HG03457 (cell line): ENCODE data around the gene PTGR3.

Source experiments
- ATAC-seq: cut with Tn5 transposase; IDR thresholded peaks from one replicate; pipeline ENCODE4 v1.9.1; 2021; ENCODE audit warnings: moderate number of reproducible peaks; ENCODE audit not compliant: unreplicated experiment

PTGR3 gene

GRCh38 chr18:75215663-75216062 lies 6.7 kb upstream of the PTGR3 start:
- ATAC-seq: no peak

GRCh38 chr18:75214766-75215510 lies 6.0 kb upstream of the PTGR3 start:
- ATAC-seq: no peak

DNA sequence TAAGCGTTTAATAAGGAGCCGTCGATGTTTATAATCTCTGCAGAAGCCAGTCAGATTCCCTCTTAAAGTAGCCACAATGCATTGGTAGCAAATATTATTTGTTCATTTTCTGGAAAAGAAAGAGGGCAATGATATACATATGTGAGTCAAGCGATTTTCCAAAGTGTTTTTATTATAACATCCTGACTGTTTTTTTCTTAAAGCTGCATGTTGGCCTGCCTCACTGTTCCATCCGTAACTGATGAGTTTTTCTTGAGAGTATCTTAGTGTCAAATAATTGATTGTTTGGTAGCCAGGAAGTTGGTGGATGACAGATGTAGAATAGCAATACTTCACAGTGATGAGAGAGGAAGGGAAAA lies 5.4 kb upstream of the PTGR3 start:
- no peak for ATAC-seq

- no peak for ATAC-seq
These were observed 4.8 kb upstream of the PTGR3 start for GRCh38 chr18:75213611-75214331.

DNA sequence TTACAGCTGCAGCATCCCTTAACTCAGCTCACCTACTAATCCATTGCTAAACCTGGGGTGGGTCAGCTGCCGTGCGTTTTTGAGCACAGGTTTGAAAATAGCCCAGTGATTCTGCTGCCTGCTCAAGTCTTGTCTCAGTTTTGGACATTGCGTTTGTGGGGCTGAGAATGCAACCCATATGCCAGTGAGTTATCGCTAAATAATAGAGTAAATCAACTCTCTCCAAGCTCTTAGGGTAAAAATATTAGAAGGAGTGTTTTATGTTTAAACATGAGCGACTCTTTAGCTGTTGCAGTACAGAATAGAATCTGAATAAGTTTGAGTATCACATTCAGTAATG lies 3.8 kb upstream of the PTGR3 start:
- ATAC-seq: no peak

GRCh38 chr18:75211953-75212750 lies 3.2 kb upstream of the PTGR3 start:
- ATAC-seq: no peak

- ATAC-seq: no peak
These were observed 2.6 kb upstream of the PTGR3 start for GRCh38 chr18:75211626-75211952.

DNA sequence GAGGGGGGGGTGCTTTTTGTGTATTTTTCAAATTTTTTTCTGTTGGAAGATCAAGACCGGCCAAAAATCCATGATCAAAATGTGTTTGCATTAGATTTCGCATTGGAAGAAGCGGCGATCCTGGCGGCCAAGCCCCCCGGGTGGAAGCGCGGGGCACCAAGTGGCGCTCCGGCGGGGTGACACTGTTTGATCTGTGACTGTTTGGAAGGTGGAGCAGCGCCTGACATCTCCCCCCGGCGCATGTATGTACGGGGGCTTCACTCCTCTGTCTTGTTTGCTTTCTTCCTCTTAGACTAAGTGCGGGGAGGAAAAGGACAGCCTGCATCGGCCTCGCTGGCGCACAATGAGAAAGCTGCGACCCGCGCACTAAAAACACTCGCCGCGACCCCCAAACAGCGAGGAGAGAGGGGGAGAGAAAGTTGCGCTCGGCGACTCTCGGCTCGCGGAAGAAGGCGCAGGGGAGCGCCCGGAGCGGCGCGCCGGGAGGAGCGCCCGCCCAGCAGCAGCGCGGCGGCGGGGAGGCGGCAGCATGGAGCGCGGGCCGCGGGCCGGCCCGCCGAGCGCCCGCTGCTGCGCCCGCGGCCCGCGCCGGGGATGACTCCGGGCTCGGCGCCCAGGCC lies 2.2 kb upstream of the PTGR3 start:
- no peak for ATAC-seq

GRCh38 chr18:75210274-75211001 lies 1.5 kb upstream of the PTGR3 start, which contains the start of gene TSHZ1:
Gene TSHZ1 (plus strand): TSS chr18:75210797. CDS start chr18:75211877, 1,080 bp downstream.
- ATAC-seq: peak; percentile 38

DNA sequence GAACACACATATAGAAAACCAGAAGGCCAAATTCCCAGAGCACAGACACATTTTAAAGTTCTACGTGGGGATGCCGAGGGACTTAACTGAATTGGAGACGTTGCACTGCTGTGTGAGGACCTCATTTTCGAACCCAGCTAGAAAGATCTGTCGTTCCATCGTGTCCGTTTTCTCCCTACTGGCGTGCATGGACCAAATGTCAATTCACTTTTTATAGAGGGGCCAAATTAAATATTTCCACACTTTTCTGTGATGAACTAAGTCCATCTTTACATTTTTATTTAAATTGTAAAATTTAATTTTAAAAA lies 966 bp upstream of the PTGR3 start:
- no peak for ATAC-seq

- peak; percentile 17 for ATAC-seq
These were observed 157 bp downstream of the PTGR3 start for GRCh38 chr18:75208836-75209128.

DNA sequence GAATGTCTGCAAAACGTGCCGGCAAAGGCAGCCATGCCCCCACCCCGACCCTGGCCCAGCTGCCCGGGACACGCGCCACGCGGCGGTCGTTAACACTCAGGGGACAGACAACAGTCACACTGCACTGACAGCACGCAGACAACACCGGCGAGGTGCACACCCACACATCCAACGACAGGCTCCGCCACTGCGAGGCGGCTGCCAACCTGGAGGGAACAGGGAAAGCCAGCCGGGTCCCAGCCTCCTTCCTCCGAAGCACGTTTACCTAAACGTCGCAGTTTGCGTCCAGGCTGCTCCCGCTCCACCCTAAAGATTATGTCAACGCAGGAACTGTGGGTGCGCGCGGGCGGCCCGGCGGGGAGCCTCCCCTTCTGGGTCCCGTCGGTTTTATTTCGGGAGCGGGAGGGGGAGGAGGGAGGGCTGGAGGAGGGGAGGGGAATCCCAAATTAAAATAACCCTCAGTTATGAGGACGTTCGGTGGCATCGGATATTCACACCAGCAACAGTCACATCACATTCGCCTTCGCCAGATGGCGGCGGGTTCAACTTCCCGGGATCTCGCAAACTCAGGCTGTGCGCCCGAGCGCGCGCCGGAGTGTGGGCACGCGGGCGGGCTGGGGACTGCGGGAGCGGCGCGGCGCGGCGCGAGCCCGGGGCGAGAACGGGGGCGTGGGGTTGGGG lies 644 bp downstream of the PTGR3 start:
- peak; percentile 1 for ATAC-seq

DNA sequence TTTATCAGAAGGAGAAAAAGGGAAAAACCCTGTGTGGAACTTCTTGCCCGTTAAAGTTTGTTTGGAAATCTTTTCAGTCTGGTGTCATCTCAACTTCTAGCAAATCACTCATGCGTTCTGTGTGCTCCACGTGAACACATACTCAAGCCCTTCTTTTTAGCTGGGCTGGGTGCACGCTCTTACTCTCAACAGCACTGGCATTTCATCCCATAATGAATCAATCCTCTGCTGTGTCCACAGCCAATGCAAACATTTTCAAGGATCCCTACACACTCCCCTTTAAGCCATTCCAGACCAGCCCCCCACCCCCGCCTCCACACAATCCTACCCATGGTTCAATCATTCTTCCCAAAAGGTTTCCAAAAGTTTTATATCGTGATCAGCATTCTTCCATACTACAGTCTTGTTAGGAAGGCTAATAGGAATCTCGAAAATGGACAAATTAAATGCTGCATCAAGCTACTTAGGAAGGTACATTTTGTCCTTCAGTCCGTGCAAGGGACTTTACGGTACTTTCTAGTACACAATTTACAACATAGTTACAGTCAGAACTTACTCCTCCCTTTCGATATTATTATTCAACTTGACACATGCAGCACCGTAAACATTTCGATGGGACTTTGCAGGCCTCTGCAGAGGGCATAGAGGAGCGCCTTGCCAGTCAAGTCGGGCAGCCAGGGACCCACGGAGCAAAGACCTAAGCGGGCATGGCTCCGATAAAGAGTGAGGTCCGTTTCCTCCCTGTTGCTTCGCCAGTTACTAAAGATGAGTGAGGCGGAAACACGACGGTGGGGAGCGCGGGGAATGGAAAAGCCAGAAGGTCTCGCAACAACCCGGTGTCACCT lies 1.4 kb downstream of the PTGR3 start:
- ATAC-seq: peak; percentile 6

GRCh38 chr18:75206452-75207309 lies 2.3 kb downstream of the PTGR3 start:
- no peak for ATAC-seq

DNA sequence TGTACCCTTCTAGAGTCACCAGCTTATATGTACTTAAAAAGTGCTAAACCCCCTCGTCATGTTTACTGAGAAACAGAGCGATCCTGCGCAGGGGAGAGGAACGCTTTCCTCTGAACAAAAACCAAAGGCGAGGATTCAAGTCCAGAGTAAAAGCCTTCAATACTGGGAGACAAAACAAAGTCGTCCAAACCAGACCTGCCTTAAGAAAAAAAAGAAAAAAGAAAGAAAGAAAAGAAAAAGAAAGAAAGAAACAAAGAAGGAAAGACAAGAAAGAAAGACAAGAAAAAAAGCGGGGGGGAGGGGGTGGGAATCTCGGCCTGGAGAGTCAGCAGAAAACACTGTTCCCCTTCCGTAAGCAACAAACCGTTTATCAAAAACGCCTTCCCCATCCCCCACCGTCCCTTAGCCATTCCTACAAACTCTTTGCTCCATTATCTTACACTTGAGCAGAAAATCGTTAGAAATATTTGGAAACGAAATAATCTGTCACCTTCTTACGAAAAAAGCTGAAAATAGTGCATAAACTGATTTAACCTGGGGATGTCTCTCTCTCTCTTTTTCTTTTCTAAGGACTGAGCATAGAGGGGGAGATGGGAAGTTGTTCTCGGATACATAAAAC lies 3.3 kb downstream of the PTGR3 start:
- ATAC-seq: no peak

DNA sequence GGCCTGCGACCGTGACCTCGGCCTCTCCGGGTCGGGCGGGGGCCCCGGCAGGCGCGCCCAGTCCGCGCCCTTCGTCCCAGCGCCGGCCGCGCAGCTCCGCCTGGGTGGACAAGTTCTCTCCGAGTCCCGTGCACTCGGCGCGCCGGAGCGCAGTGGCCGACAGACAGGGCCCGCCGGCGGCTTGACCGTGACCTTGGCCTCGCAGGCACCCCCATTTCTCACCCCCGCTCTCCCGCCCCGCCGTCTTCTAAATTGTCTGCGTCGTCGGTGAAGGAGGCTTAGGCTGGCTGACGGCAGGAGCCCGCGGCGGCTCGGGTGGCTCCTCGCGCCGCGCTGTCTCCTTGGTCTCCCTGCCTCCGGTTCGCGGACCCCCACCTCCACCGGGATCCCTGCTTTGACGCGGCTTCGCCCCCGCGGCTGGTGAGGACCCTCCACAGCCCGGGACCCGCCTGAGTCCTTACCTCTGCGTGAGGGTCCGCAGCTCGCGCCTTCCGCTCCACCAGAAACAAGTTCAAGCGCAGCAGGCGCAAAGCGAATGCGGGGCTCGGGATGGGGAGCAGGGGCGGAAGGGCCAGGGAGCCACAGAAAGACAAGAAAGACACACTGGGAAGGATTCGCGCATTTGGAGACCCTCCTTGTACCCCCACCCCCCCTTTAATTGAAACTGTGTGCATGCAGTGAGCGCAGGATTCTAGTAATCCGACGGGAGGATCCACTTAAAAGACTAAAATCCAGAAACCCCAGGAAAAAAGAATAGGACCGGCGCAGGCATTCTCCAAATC lies 4.0 kb downstream of the PTGR3 start:
- ATAC-seq: no peak

DNA sequence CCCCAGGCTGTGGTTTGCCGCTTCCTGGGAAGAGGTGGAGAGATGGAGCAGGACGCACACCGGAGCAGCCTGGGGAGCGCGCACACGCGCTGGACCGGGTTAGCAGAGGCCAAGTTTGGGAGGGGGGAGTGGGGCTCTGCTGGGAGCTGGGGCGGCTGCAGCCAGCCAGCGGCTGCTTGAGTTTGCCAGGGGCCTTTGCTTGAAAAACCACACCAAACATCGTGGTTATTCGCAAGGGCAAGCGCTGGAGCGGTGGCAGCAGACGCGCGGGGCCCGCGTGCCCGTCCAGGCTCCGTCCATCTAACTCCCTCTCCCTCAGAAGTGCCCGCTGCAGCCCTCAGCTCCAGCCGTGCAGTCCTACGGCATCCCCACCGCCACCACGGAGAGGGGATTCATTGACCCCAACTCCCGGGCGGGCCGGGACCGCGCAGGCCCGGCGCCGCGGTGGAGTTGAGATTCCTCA lies 4.6 kb downstream of the PTGR3 start:
- no peak for ATAC-seq
